GM19240 (cell line): ENCODE results near the gene IGF1R.

Experiments used
- DNase-seq: peaks from one replicate; pipeline ENCODE4 v3.0.0; 2011; ENCODE audit warnings: low spot score; ENCODE audit not compliant: insufficient read length

Gene IGF1R

DNA sequence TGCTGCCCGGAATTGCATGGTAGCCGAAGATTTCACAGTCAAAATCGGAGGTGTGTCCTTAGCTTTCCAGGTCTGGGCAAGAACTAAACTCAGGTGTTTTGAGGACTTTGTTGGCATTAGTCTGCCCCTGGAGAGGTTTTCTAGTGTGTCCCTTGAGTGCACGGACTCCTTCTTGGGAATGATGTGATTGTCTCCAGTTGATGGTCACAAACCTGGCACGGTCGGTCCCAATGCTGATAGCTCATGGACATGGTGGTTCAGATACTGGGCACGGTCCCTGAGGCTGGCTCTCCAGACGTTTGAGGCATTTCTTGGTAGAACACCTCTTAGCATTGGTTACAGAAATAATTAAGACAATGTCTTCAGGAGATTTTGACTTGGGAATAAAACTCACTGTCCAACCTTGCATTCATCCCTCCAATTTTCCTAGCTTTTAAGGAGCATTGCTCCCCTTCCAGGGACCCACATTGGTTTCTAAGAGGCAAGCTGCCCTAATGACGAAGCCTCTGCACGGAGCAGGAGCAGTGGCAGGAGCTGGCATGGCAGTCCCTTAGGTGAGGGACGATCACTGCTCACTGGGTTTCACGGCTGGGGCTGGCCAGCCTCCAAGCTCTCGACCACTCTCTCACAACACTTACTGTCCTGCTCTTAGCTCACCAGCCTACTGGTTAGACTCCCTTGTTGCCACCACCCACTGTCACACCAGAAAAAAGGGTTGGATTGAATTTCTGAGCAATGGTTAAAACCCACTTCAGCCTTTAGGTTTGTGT is 291.2 kb downstream of the IGF1R start:
- DNase-seq, result no peak

- no peak for DNase-seq
Observed at GRCh38 chr15:98941595-98942255, 293.4 kb downstream of the IGF1R start.

DNA sequence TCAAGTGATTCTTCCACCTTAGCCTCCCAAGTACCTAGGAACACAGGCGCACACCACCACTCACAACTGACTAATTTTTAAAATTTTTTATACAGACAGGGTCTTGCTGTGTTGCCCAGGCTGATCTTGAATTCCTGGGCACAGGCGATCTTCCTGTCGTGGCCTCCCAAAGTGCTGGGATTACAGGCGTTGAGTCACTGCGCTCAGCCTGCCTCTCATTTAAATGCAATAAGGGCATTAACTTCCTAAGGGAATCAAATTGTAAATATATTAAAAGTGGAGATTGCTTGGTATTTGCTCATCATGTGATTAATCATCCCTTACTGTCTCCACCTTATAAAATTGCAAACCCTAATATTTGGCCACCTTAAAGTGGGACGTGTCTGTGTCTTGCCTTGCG is 294.1 kb downstream of the IGF1R start:
- DNase-seq, result no peak

GRCh38 chr15:98943051-98943508 is 294.7 kb downstream of the IGF1R start:
- no peak for DNase-seq

DNA sequence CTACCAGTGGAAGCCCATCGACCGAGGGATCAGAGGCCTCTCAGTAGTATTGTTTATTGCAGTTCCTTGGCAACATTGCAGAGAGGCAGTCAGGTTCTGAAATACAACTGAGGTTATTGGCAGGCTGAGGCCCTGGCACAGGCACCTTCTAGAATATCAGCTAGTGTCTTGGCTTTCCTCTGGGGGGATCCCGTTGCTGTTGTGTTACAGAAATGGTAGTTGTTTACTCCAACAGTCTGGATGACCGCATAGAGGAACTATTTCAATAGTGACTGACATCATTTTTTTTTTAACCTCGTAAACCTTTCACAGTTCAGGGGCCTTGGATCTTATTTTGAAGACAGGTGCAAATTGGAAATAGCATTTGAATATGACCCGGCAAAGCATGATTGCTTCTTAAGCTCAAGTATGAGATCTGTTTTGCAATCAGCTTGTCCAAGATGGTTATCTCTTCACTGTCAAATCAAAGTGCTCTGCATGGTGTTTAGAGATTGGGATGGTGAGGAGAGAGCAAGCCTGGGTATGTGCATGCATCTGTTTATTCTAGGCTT is 295.3 kb downstream of the IGF1R start:
- DNase-seq, result no peak

- no peak for DNase-seq
Observed at GRCh38 chr15:98946301-98947255, 298.2 kb downstream of the IGF1R start.

DNA sequence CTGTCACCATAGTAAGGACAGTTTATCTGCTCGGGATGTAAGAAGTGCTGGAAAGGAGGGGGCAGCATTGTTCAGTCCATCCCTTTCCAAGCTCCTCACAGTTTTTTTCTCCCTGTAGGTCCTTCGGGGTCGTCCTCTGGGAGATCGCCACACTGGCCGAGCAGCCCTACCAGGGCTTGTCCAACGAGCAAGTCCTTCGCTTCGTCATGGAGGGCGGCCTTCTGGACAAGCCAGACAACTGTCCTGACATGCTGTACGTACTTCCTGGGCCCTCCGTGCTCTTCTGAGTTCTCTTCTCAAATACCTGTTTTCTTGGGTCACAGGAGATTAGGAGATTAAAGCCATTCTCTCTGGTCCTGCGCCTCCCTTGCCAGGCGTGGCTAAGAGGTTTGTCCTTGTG is 300.1 kb downstream of the IGF1R start:
- no peak for DNase-seq

- DNase-seq, result no peak
Observed at GRCh38 chr15:98948941-98949340, 300.6 kb downstream of the IGF1R start.

- DNase-seq, result no peak
Observed at GRCh38 chr15:98949624-98950023, 301.3 kb downstream of the IGF1R start.

DNA sequence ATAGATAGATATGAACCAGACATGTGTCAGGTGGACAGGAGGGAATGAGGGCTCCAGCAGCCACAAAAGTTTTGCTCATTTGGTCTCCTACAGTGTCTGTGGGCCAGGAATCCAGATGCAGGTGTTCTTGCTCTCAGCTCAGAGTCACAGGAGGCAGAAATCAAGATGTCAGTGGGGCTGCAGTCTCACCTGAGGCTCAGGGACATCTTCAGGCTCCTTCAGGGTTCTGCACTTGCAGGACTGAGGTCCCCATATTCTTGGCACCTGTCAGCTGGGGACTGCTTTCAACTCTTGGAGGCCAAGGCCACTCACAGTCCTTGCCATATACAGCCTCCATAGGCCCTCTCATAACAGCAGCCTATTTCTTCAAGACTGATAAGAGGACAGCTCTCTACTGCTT is 301.9 kb downstream of the IGF1R start:
- DNase-seq, result no peak

GRCh38 chr15:98951004-98951403 is 302.7 kb downstream of the IGF1R start:
- no peak for DNase-seq

DNA sequence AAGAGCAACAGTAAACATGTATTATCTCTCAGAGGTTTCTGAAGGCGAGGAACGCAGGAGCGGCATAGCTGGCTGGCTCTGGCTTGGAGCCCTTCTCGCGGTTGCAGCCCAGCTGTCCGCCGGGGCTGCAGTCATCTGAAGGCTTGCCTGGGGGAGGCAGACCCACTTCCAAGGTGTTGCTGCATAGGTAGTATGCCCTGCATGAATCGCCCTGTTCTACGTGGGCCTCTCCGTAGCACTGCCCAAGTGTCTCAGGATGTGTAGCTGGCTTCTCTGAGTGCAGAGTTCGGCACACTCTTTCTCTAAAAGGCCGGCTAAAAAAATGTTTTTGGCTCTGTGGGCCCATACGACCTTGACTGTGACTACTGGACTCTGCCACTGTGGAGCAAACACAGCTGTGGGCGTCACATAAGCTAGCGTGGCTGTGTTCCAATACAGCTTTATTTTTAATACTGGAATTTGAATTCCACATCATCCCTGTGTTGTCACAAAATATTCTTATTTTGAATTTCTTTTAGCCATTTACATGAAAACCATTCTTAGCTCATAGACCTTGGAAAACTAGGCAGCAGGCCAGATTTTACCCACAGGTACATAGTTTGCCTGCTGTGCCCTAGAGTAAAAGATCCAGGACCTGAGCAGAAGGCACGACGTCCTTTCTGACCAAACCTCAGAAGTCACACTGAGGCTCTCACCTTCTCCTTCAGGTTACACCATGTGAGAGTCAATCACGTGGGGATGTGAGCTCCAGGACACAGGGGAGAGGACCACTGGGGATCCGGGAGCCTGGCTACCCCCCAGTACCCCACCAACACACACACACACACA is 303.4 kb downstream of the IGF1R start:
- no peak for DNase-seq

DNA sequence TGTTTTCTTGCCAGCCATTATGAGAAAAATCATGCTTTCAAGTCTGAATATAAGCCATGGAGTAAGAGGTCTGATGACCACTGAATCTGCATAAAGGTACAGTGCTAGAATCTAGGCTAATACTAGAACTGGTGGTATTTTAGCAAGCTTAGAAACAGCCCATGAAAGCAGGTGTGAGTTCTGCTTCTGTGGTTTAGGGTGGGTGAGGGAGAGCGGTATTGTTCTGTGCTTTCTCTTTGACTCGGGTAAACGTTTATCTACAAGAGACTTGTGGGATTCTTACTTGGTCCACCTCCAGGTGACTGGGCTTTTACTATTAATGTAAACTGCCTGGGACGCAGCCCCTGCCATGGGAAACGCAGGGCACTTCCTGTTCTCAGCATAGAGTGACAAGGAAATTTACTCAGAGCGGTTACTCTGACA is 304.1 kb downstream of the IGF1R start:
- peak; percentile 29 for DNase-seq

- no peak for DNase-seq
Observed at GRCh38 chr15:98953000-98953787, 304.9 kb downstream of the IGF1R start.

DNA sequence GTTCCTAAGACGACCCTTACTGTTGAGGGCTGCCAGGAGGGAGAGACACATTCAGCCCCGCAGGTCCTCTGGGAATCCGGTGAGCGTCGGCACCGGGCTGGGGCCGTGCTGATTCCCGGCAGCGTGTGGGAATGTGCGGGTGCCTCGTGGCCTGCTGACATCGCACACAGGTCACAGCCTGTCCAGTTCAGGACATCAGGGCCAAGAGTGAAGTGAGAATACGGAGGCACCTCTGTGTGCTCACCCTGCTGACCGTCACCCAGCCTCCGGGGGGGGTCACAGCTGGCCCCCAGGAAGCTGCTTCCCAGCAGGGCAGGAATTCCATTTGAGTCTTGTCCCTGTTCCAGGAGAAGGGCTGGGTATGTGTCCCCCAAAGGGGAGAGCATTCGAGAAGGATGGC is 305.6 kb downstream of the IGF1R start:
- no peak for DNase-seq

DNA sequence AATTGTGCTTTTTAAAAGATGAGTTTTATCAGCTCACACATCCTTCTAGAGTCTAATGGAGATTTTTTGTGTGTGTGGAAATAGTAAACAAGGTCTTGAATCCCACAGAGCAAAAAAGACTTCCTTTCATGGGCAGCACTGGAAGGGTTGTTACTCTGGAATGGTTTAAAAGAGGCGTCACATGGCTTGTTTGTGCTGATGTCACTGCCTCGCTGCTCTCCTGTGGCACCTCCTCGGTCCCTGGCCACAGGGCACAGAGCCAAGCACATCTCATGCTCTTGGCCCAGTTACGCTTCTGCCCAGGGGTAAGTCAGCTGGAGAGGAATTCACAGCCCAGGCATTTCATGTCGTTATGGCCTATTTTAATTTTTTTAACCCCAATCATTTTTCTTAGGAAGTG is 306.1 kb downstream of the IGF1R start:
- no peak for DNase-seq

DNA sequence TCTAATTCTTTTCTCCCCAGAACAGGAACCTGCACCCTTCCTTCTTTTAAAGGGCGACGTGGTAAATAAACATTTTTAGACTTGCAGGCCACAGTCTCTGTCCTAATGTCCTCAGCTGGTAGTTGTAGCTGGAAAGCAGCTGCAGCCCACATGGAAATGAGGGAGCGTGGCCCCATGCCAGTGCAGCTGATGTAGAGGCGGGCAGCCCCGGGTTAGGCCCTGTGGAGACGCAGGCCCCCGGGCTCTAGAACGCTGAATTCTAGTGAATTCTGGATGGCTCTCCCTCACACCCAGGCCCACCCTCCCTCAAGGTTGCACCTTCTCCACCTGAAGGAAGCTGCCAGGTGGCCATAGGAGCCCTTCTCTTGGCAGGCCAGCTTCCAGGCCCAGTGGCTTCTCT is 307.0 kb downstream of the IGF1R start:
- DNase-seq, result no peak

- DNase-seq, result no peak
Observed at GRCh38 chr15:98955961-98956723, 307.8 kb downstream of the IGF1R start.
